Measurements from ENCODE around the gene SLC37A1. TPM values are rescaled to one million over a fixed set of nuclear protein-coding genes. Genes with fewer than 3 reads are reported as not detected.

Gene SLC37A1
- total RNA-seq, 6 experiments from 2014 or later, result not detected

- DNase-seq, result no peak
- Mint-ChIP-seq H3K27ac (no peak overlapping the region), H3K36me3 (ENCODE audit: low read depth) (peaks cover 18% of the 10 kb centered on the region), H3K4me1 (ENCODE audit: low read depth) (no peaks in the 10 kb centered on the region), H3K9me3 (peaks cover 70% of the 10 kb centered on the region), H3K27me3 (ENCODE audit: insufficient read depth) (peaks cover 5% of the 10 kb centered on the region), H3K4me3 (no peak overlapping the region)
- TF ChIP-seq, protein P1, sequence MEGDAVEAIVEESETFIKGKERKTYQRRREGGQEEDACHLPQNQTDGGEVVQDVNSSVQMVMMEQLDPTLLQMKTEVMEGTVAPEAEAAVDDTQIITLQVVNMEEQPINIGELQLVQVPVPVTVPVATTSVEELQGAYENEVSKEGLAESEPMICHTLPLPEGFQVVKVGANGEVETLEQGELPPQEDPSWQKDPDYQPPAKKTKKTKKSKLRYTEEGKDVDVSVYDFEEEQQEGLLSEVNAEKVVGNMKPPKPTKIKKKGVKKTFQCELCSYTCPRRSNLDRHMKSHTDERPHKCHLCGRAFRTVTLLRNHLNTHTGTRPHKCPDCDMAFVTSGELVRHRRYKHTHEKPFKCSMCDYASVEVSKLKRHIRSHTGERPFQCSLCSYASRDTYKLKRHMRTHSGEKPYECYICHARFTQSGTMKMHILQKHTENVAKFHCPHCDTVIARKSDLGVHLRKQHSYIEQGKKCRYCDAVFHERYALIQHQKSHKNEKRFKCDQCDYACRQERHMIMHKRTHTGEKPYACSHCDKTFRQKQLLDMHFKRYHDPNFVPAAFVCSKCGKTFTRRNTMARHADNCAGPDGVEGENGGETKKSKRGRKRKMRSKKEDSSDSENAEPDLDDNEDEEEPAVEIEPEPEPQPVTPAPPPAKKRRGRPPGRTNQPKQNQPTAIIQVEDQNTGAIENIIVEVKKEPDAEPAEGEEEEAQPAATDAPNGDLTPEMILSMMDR (IDR thresholded peaks at IDR 0.05), result no peak
Measured at GRCh38 chr21:42594616-42595282, 81.1 kb downstream of the SLC37A1 start.

- no peak for DNase-seq
- H3K36me3 Mint-ChIP-seq (ENCODE audit: low read depth), result peaks cover 18% of the 10 kb centered on the region
- H3K4me1 Mint-ChIP-seq (ENCODE audit: low read depth), result no peaks in the 10 kb centered on the region
- H3K4me3 Mint-ChIP-seq, result no peak overlapping the region
- H3K27me3 Mint-ChIP-seq (ENCODE audit: insufficient read depth), result peaks cover 5% of the 10 kb centered on the region
- peaks cover 74% of the 10 kb centered on the region for H3K9me3 Mint-ChIP-seq
- TF ChIP-seq, protein P1 (IDR thresholded peaks at IDR 0.05), result no peak
- H3K27ac Mint-ChIP-seq, result no peak overlapping the region
Measured at GRCh38 chr21:42595283-42596187, 81.9 kb downstream of the SLC37A1 start.

DNA sequence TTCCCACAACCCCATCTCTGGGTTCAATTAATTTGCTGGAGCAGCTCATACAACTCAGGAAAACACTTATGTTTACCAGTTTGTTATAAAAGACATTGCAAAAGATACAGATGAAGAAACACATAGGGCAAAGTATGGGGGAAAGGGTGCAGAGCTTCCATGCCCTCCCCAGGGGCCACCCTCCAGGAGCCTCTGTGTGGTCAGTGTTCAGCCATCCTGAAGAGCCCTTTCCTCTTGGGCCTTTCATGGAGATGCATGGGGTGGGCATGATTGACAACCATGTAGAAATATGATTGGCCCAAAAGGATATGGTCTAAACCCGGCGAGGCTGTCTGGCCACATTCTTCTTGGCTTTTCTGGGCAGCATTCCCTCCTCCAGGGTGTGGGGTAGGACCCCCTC is 83.0 kb downstream of the SLC37A1 start:
- H3K4me3 Mint-ChIP-seq, result no peak overlapping the region
- TF ChIP-seq, protein P1 (IDR thresholded peaks at IDR 0.05), result no peak
- H3K27me3 Mint-ChIP-seq (ENCODE audit: insufficient read depth), result peaks cover 5% of the 10 kb centered on the region
- no peak overlapping the region for H3K27ac Mint-ChIP-seq
- peaks cover 71% of the 10 kb centered on the region for H3K9me3 Mint-ChIP-seq
- H3K36me3 Mint-ChIP-seq (ENCODE audit: low read depth), result peaks cover 18% of the 10 kb centered on the region
- H3K4me1 Mint-ChIP-seq (ENCODE audit: low read depth), result no peaks in the 10 kb centered on the region
- DNase-seq, result no peak

GRCh38 chr21:42597487-42598158 is 84.0 kb downstream of the SLC37A1 start:
- no peak for DNase-seq
- TF ChIP-seq, protein P1 (IDR thresholded peaks at IDR 0.05), result no peak
- H3K36me3 Mint-ChIP-seq (ENCODE audit: low read depth), result peaks cover 20% of the 10 kb centered on the region
- no peak overlapping the region for H3K27ac Mint-ChIP-seq
- H3K4me3 Mint-ChIP-seq, result no peak overlapping the region
- H3K4me1 Mint-ChIP-seq (ENCODE audit: low read depth), result no peaks in the 10 kb centered on the region
- H3K9me3 Mint-ChIP-seq, result peaks cover 64% of the 10 kb centered on the region
- H3K27me3 Mint-ChIP-seq (ENCODE audit: insufficient read depth), result peaks cover 3% of the 10 kb centered on the region

- peaks cover 1% of the 10 kb centered on the region for H3K27me3 Mint-ChIP-seq (ENCODE audit: insufficient read depth)
- DNase-seq, result no peak
Measured at GRCh38 chr21:42598159-42598735, 84.6 kb downstream of the SLC37A1 start.

More at GRCh38 chr21:42598159-42598735, 84.6 kb downstream of the SLC37A1 start:
- Mint-ChIP-seq H3K9me3 (peaks cover 66% of the 10 kb centered on the region), H3K36me3 (ENCODE audit: low read depth) (peaks cover 23% of the 10 kb centered on the region), H3K4me1 (ENCODE audit: low read depth) (no peaks in the 10 kb centered on the region), H3K27ac (no peak overlapping the region), H3K4me3 (no peak overlapping the region)
- TF ChIP-seq, protein P1 (IDR thresholded peaks at IDR 0.05), result no peak
